Ishikawa (cell line): ENCODE results near the gene ID1.

Source experiments
- CEBPB ChIP-seq: IDR thresholded peaks from 2 replicates; pipeline ENCODE4 v1.6.1; 2012
- CREB1 ChIP-seq: IDR thresholded peaks from 2 replicates; pipeline ENCODE4 v1.6.1; 2012; ENCODE audit warnings: low read depth
- EP300 ChIP-seq: IDR thresholded peaks from 2 replicates; pipeline ENCODE4 v1.6.1; 2012; ENCODE audit warnings: borderline replicate concordance
- FOXM1 ChIP-seq: IDR thresholded peaks from 2 replicates; pipeline ENCODE4 v1.6.1; 2012; ENCODE audit warnings: low read depth, borderline replicate concordance
- MAX ChIP-seq: IDR thresholded peaks from 2 replicates; pipeline ENCODE4 v1.6.1; 2012
- NFIC ChIP-seq: IDR thresholded peaks from 2 replicates; pipeline ENCODE4 v1.6.1; 2012
- RAD21 ChIP-seq: IDR thresholded peaks from 2 replicates; pipeline ENCODE4 v1.6.1; 2012; ENCODE audit warnings: low read depth
- REST ChIP-seq: IDR thresholded peaks from 2 replicates; pipeline ENCODE4 v1.6.1; 2012; ENCODE audit warnings: low read depth, mild to moderate bottlenecking
- TAF1 ChIP-seq: IDR thresholded peaks from 2 replicates; pipeline ENCODE4 v1.6.1; 2012; ENCODE audit warnings: low read depth, mild to moderate bottlenecking
- TCF12 ChIP-seq: IDR thresholded peaks from 2 replicates; pipeline ENCODE4 v1.6.1; 2012; ENCODE audit warnings: low read depth
- TEAD4 ChIP-seq: IDR thresholded peaks from 2 replicates; pipeline ENCODE4 v1.6.1; 2012
- USF1 ChIP-seq: IDR thresholded peaks from 2 replicates; pipeline ENCODE4 v1.6.1; 2012
- YY1 ChIP-seq: IDR thresholded peaks from 2 replicates; pipeline ENCODE4 v1.6.1; 2012; ENCODE audit warnings: low read depth
- ZBTB7A ChIP-seq: IDR thresholded peaks from 2 replicates; pipeline ENCODE4 v1.6.1; 2012; ENCODE audit warnings: low read depth

GRCh38 chr20:31632548-31633338 lies 27.7 kb downstream of the ID1 start:
- TF ChIP-seq NFIC (no peak), TEAD4 (no peak), CEBPB (no peak), EP300 (no peak), REST (no peak), FOXM1 (no peak), RAD21 (no peak), MAX (no peak), CREB1 (no peak), TCF12 (no peak), USF1 (no peak), ZBTB7A (no peak), YY1 (no peak), TAF1 (no peak)
